ENCODE data around the gene OR6P1. TPM values are rescaled to one million over a fixed set of nuclear protein-coding genes. Genes with fewer than 3 reads are reported as not detected.

OR6P1 gene
- total and polyA plus RNA-seq, 2 experiments from 2014 or later = not detected

GRCh38 chr1:158600735-158601134 is 30.4 kb upstream of the OR6P1 start:
- no peaks in the 10 kb centered on the region for H3K27me3 ChIP-seq (replicated peaks; ENCODE audit: insufficient read depth)
- no peak for DNase-seq
- 45 to 48% methylated on average over 2 of the region's 2 CpGs for WGBS, 2 experiments (ENCODE audit: low coverage in 1 of 2, low lambda C conversion rate in 2 of 2, missing lambda C conversion rate in 2 of 2)
- H3K27ac ChIP-seq = no peak overlapping the region
- no peak overlapping the region for H3K4me3 ChIP-seq
- no peak overlapping the region for H2AFZ ChIP-seq
- in situ Hi-C loops (cut with MboI) = no loop called here
- H3K36me3 ChIP-seq (ENCODE audit: low read depth) = no peaks in the 10 kb centered on the region
- H3K9ac ChIP-seq = no peak overlapping the region
- H3K4me1 ChIP-seq (ENCODE audit: insufficient read depth) = no peaks in the 10 kb centered on the region
- no peaks in the 10 kb centered on the region for H3K9me3 ChIP-seq (ENCODE audit: low read depth)
- no peaks in the 10 kb centered on the region for H3K9me2 ChIP-seq (ENCODE audit: insufficient read depth)
- no peaks in the 10 kb centered on the region for H3K79me2 ChIP-seq (ENCODE audit: insufficient read depth)
- TF ChIP-seq EZH2 (IDR thresholded peaks at IDR 0.05; ENCODE audit: insufficient read depth, poor library complexity, severe bottlenecking) = no peak
- no peak for TF ChIP-seq EZH2phosphoT487 (IDR thresholded peaks at IDR 0.05; ENCODE audit: insufficient read depth, low read depth)
- no peak overlapping the region for H3K4me2 ChIP-seq (ENCODE audit: unreplicated experiment)
- no peaks in the 10 kb centered on the region for H3F3A ChIP-seq (ENCODE audit: insufficient read depth)
- H4K20me1 ChIP-seq (ENCODE audit: insufficient read depth) = no peaks in the 10 kb centered on the region

GRCh38 chr1:158586942-158587341 is 16.6 kb upstream of the OR6P1 start:
- no peaks in the 10 kb centered on the region for H3K79me2 ChIP-seq (ENCODE audit: insufficient read depth)
- H3K36me3 ChIP-seq (ENCODE audit: low read depth) = no peaks in the 10 kb centered on the region
- no peak overlapping the region for H3K9ac ChIP-seq
- H3K27me3 ChIP-seq (replicated peaks; ENCODE audit: insufficient read depth) = no peaks in the 10 kb centered on the region
- TF ChIP-seq EZH2phosphoT487 (IDR thresholded peaks at IDR 0.05; ENCODE audit: insufficient read depth, low read depth) (no peak), EZH2 (IDR thresholded peaks at IDR 0.05; ENCODE audit: insufficient read depth, poor library complexity, severe bottlenecking) (no peak)
- H3K9me2 ChIP-seq (ENCODE audit: insufficient read depth) = no peaks in the 10 kb centered on the region
- no peaks in the 10 kb centered on the region for H3F3A ChIP-seq (ENCODE audit: insufficient read depth)
- no peak overlapping the region for H3K4me2 ChIP-seq (ENCODE audit: unreplicated experiment)
- WGBS, 2 experiments (ENCODE audit: low coverage in 1 of 2, low lambda C conversion rate in 2 of 2, missing lambda C conversion rate in 2 of 2) = 8 to 24% methylated on average over 1 of the region's 1 CpG
- no peaks in the 10 kb centered on the region for H4K20me1 ChIP-seq (ENCODE audit: insufficient read depth)
- H3K9me3 ChIP-seq (ENCODE audit: low read depth) = no peaks in the 10 kb centered on the region
- no peak for DNase-seq
- in situ Hi-C loops (cut with MboI) = no loop called here
- no peak overlapping the region for H3K27ac ChIP-seq
- H3K4me3 ChIP-seq = no peak overlapping the region
- no peaks in the 10 kb centered on the region for H3K4me1 ChIP-seq (ENCODE audit: insufficient read depth)
- H2AFZ ChIP-seq = no peak overlapping the region

- Histone ChIP-seq H3K4me3 (no peak overlapping the region), H3K4me1 (ENCODE audit: insufficient read depth) (no peaks in the 10 kb centered on the region), H3K79me2 (ENCODE audit: insufficient read depth) (no peaks in the 10 kb centered on the region), H3K36me3 (ENCODE audit: low read depth) (no peaks in the 10 kb centered on the region), H4K20me1 (ENCODE audit: insufficient read depth) (no peaks in the 10 kb centered on the region), H3K9me3 (ENCODE audit: low read depth) (no peaks in the 10 kb centered on the region), H2AFZ (no peak overlapping the region), H3K9ac (no peak overlapping the region), H3F3A (ENCODE audit: insufficient read depth) (no peaks in the 10 kb centered on the region), H3K27me3 (replicated peaks; ENCODE audit: insufficient read depth) (no peaks in the 10 kb centered on the region), H3K27ac (no peak overlapping the region), H3K9me2 (ENCODE audit: insufficient read depth) (no peaks in the 10 kb centered on the region), H3K4me2 (ENCODE audit: unreplicated experiment) (no peak overlapping the region)
- WGBS, 2 experiments (ENCODE audit: low coverage in 1 of 2, low lambda C conversion rate in 2 of 2, missing lambda C conversion rate in 2 of 2) = 21 to 33% methylated on average over 4 of the region's 4 CpGs
- TF ChIP-seq EZH2 (IDR thresholded peaks at IDR 0.05; ENCODE audit: insufficient read depth, poor library complexity, severe bottlenecking) (no peak), EZH2phosphoT487 (IDR thresholded peaks at IDR 0.05; ENCODE audit: insufficient read depth, low read depth) (no peak)
- in situ Hi-C loops (cut with MboI) = no loop called here
- no peak for DNase-seq
These were observed 13.6 kb upstream of the OR6P1 start for GRCh38 chr1:158583962-158584361.

- H3K9ac ChIP-seq = no peak within 1 kb of the TSS
- no peak within 1 kb of the TSS for H3K4me3 ChIP-seq
- H3K4me1 ChIP-seq (ENCODE audit: insufficient read depth) = no peaks in the 10 kb centered on the region
- no peaks in the 10 kb centered on the region for H3F3A ChIP-seq (ENCODE audit: insufficient read depth)
- no peaks in the 10 kb centered on the region for H3K9me3 ChIP-seq (ENCODE audit: low read depth)
- 0 to 6% methylated on average over 1 of the region's 1 CpG for WGBS, 2 experiments (ENCODE audit: low coverage in 1 of 2, low lambda C conversion rate in 2 of 2, missing lambda C conversion rate in 2 of 2)
- in situ Hi-C loops (cut with MboI) = no loop called here
- no peak for DNase-seq
- no peaks in the 10 kb centered on the region for H3K36me3 ChIP-seq (ENCODE audit: low read depth)
- H3K27me3 ChIP-seq (replicated peaks; ENCODE audit: insufficient read depth) = no peaks in the 10 kb centered on the region
- H3K4me2 ChIP-seq (ENCODE audit: unreplicated experiment) = no peak within 1 kb of the TSS
- no peaks in the 10 kb centered on the region for H3K9me2 ChIP-seq (ENCODE audit: insufficient read depth)
- H2AFZ ChIP-seq = no peak within 1 kb of the TSS
- no peaks in the 10 kb centered on the region for H3K79me2 ChIP-seq (ENCODE audit: insufficient read depth)
- H3K27ac ChIP-seq = no peak within 1 kb of the TSS
- H4K20me1 ChIP-seq (ENCODE audit: insufficient read depth) = no peaks in the 10 kb centered on the region
- TF ChIP-seq EZH2 (IDR thresholded peaks at IDR 0.05; ENCODE audit: insufficient read depth, poor library complexity, severe bottlenecking) (no peak), EZH2phosphoT487 (IDR thresholded peaks at IDR 0.05; ENCODE audit: insufficient read depth, low read depth) (no peak)
These were observed 9.4 kb upstream of the OR6P1 start, which contains the start of gene OR10X1 for GRCh38 chr1:158579733-158580132. Gene OR10X1 (minus strand): TSS chr1:158579899. CDS start chr1:158579899, 0 bp downstream.

GRCh38 chr1:158577561-158577960 is 7.2 kb upstream of the OR6P1 start:
- TF ChIP-seq EZH2phosphoT487 (IDR thresholded peaks at IDR 0.05; ENCODE audit: insufficient read depth, low read depth) (no peak), EZH2 (IDR thresholded peaks at IDR 0.05; ENCODE audit: insufficient read depth, poor library complexity, severe bottlenecking) (no peak)
- H3K9me3 ChIP-seq (ENCODE audit: low read depth) = no peaks in the 10 kb centered on the region
- H3K27ac ChIP-seq = no peak overlapping the region
- no peak for DNase-seq
- H3K9me2 ChIP-seq (ENCODE audit: insufficient read depth) = no peaks in the 10 kb centered on the region
- 31 to 33% methylated on average over 3 of the region's 3 CpGs for WGBS, 2 experiments (ENCODE audit: low coverage in 1 of 2, low lambda C conversion rate in 2 of 2, missing lambda C conversion rate in 2 of 2)
- no peaks in the 10 kb centered on the region for H3K79me2 ChIP-seq (ENCODE audit: insufficient read depth)
- H3K4me1 ChIP-seq (ENCODE audit: insufficient read depth) = no peaks in the 10 kb centered on the region
- no peaks in the 10 kb centered on the region for H3F3A ChIP-seq (ENCODE audit: insufficient read depth)
- H2AFZ ChIP-seq = no peak overlapping the region
- no peak overlapping the region for H3K4me2 ChIP-seq (ENCODE audit: unreplicated experiment)
- in situ Hi-C loops (cut with MboI) = no loop called here
- H3K36me3 ChIP-seq (ENCODE audit: low read depth) = no peaks in the 10 kb centered on the region
- no peaks in the 10 kb centered on the region for H4K20me1 ChIP-seq (ENCODE audit: insufficient read depth)
- H3K9ac ChIP-seq = no peak overlapping the region
- no peaks in the 10 kb centered on the region for H3K27me3 ChIP-seq (replicated peaks; ENCODE audit: insufficient read depth)
- H3K4me3 ChIP-seq = no peak overlapping the region
